K562 treated with DMSO at 1 percent for 4 hours (cell line): ENCODE data around the gene TAF9. TPM values are rescaled to one million over a fixed set of nuclear protein-coding genes. Genes with fewer than 3 reads are reported as not detected.

Source experiments
- total RNA-seq: library from RNA; unstranded; fragments of 300-600 nt; gene quantifications from 2 replicates; pipeline ENCODE4 v1.2.3, GENCODE V29; 2022; ENCODE audit not compliant: insufficient read depth

TAF9 gene
- 128 and 137 TPM in 2 replicates for total RNA-seq

GRCh38 chr5:69369340-69370121 lies at the start of gene TAF9, which contains the start of the genes AK6 and RAD17:
TSS of gene TAF9 (minus strand) at chr5:69369520. CDS start at chr5:69365737, 3,783 bp downstream.
TSS of gene AK6 (minus strand) at chr5:69369520. CDS start at chr5:69369490, 30 bp downstream.
TSS of gene RAD17 (plus strand) at chr5:69369818. CDS start at chr5:69372209, 2,391 bp downstream.

GRCh38 chr5:69414885-69415583 lies 45.7 kb upstream of the TAF9 start, which contains the start of gene MARVELD2:
TSS of gene MARVELD2 (plus strand) at chr5:69415116. CDS start at chr5:69419386, 4,270 bp downstream.

Other genes starting within 250 kb of the TAF9 start
- gene CCNB1, start 202.4 kb downstream of the TAF9 start, total RNA-seq, result 118 and 138 TPM in 2 replicates
- gene CENPH, start 179.9 kb downstream of the TAF9 start, total RNA-seq, result 76.3 and 78.9 TPM in 2 replicates
- gene CDK7, start 134.6 kb downstream of the TAF9 start, total RNA-seq, result 40.0 and 42.2 TPM in 2 replicates
- 2.8 and 3.1 TPM in 2 replicates for gene CCDC125, start 36.7 kb downstream of the TAF9 start, total RNA-seq
- gene AK6, start within 50 bp of the TAF9 start, total RNA-seq, result 38.3 and 57.1 TPM in 2 replicates
- 18.1 and 31.1 TPM in 2 replicates for gene RAD17, start 298 bp upstream of the TAF9 start, total RNA-seq
- gene MARVELD2, start 45.6 kb upstream of the TAF9 start, total RNA-seq, result 0.21 TPM in 1 of 2 replicates, not detected in the other
- 0.21 TPM in 1 of 2 replicates, not detected in the other for gene OCLN, start 123.3 kb upstream of the TAF9 start, total RNA-seq
- 16.6 and 17.1 TPM in 2 replicates for gene GTF2H2C, start 190.7 kb upstream of the TAF9 start, total RNA-seq